HCT116 (cell line): Measurements from ENCODE around the gene ZNF888. TPM values are rescaled to one million over a fixed set of nuclear protein-coding genes. Genes with fewer than 3 reads are reported as not detected.

ENCODE experiments used
- ATAC-seq: fragments of 200-7000 bp; cut with Tn5 transposase; 2 replicates; pipeline ENCODE4 v1.9.1; 2020; ENCODE audit warnings: mild to moderate bottlenecking, moderate library complexity
- BruUV-seq: library from RNA; stranded (reverse); fragments of 400-500 nt; replicated peaks from 2 replicates; lab custom pipeline; 2021; lab: Mats Ljungman, UMichigan
- CTCF ChIA-PET: fragments of 300-600 bp; sonication (Branson Sonifier 250); formaldehyde crosslinking; loops from one replicate; lab custom pipeline; 2021; ENCODE audit warnings: antibody characterized with exemption; lab: Charles Lee
- POLR2A ChIA-PET: fragments of 300-600, 350-600 bp; sonication (Branson Sonifier 250); formaldehyde crosslinking; loops from one replicate; lab custom pipeline; 2021; ENCODE audit warnings: antibody characterized with exemption; lab: Charles Lee
- RAD21 ChIA-PET, 2 experiments: fragments of 300-600 bp; sonication (Branson Sonifier 250); formaldehyde crosslinking; loops; one replicate each; lab custom pipeline; 2023; ENCODE audit warnings: low total read pairs in 2 of 2; ENCODE audit not compliant: uncharacterized antibody in 2 of 2, unreplicated experiment in 2 of 2, low non-redundant PET in 1 of 2; lab: Charles Lee
- DNase-seq: peaks from one replicate; pipeline ENCODE4 v3.0.0-alpha.2; 2010; ENCODE audit warnings: low read depth, low spot score
- H2AFZ ChIP-seq: fragments of 200-600 bp; shearing (Covaris generic), sonication (generic); 2 replicates; pipeline ENCODE4 v1.6.1; 2017; ENCODE audit warnings: low read depth, mixed run types, mixed read lengths, antibody characterized with exemption, low read length; ENCODE audit not compliant: poor library complexity, severe bottlenecking
- H3K27ac ChIP-seq: 2 replicates; pipeline ENCODE4 v1.5.1; 2012; ENCODE audit warnings: low read depth, low read length
- H3K27me3 ChIP-seq: fragments of 200-600 bp; sonication (generic); 2 replicates; pipeline ENCODE4 v1.6.1; 2016; ENCODE audit warnings: mixed run types, low read length, mixed read lengths; ENCODE audit not compliant: insufficient read depth
- H3K36me3 ChIP-seq, 2 experiments: fragments of 200-500 bp in 1 of 2; fragments of 200-600 bp in 1 of 2; sonication (Bioruptor generic) in 1 of 2; sonication (generic) in 1 of 2; 2 replicates each; pipeline versions ENCODE4 v1.5.1 to v1.6.1; 2014 to 2016; ENCODE audit warnings: low read length in 2 of 2, inconsistent platforms in 1 of 2, mixed read lengths in 1 of 2, mixed run types in 1 of 2; ENCODE audit not compliant: insufficient read depth in 2 of 2, control insufficient read depth in 1 of 2
- H3K4me1 ChIP-seq, 2 experiments: fragments of 200-600 bp in 1 of 2; sonication (generic) in 1 of 2; 2 replicates each; pipeline versions ENCODE4 v1.5.1 to v1.6.1; 2012 to 2017; ENCODE audit warnings: low read length in 2 of 2, inconsistent platforms in 1 of 2, mild to moderate bottlenecking in 1 of 2, mixed read lengths in 1 of 2, mixed run types in 1 of 2, moderate library complexity in 1 of 2; ENCODE audit not compliant: insufficient read depth in 2 of 2, control insufficient read depth in 1 of 2
- H3K4me2 ChIP-seq: fragments of 200-600 bp; sonication (generic); 2 replicates; pipeline ENCODE4 v1.6.1; 2017; ENCODE audit warnings: mixed run types, low read length, mixed read lengths
- H3K4me3 ChIP-seq, 2 experiments: fragments of 200-600 bp in 1 of 2; sonication (generic) in 1 of 2; replicated peaks in 1 of 2; 2 replicates each; pipeline ENCODE4 v1.5.1; 2011 to 2016; ENCODE audit warnings: low read length in 2 of 2, control low read depth in 1 of 2, low read depth in 1 of 2, mild to moderate bottlenecking in 1 of 2, mixed read lengths in 1 of 2, mixed run types in 1 of 2
- H3K79me2 ChIP-seq: fragments of 200-600 bp; sonication (generic); 2 replicates; pipeline ENCODE4 v1.6.1; 2017; ENCODE audit warnings: mild to moderate bottlenecking, mixed run types, low read length, moderate library complexity, mixed read lengths; ENCODE audit not compliant: insufficient read depth
- H3K9ac ChIP-seq: fragments of 200-600 bp; sonication (generic); 2 replicates; pipeline ENCODE4 v1.6.1; 2016; ENCODE audit warnings: low read length, mixed read lengths
- H3K9me2 ChIP-seq: fragments of 200-600 bp; sonication (generic), shearing (Covaris generic); 2 replicates; pipeline ENCODE4 v1.6.1; 2017; ENCODE audit warnings: mixed run types, mild to moderate bottlenecking, moderate library complexity; ENCODE audit not compliant: insufficient read depth
- H3K9me3 ChIP-seq, 2 experiments: fragments of 200-500 bp in 1 of 2; fragments of 200-600 bp in 1 of 2; sonication (Bioruptor generic) in 1 of 2; sonication (generic) in 1 of 2; 2 replicates each; pipeline ENCODE4 v1.6.1; 2014 to 2017; ENCODE audit warnings: low read length in 2 of 2, mixed read lengths in 2 of 2, inconsistent platforms in 1 of 2, low read depth in 1 of 2, mild to moderate bottlenecking in 1 of 2, mixed run types in 1 of 2, moderate library complexity in 1 of 2; ENCODE audit not compliant: control insufficient read depth in 1 of 2, insufficient read depth in 1 of 2
- H4K20me1 ChIP-seq: fragments of 200-600 bp; sonication (generic), shearing (Covaris generic); 2 replicates; pipeline ENCODE4 v1.6.1; 2017; ENCODE audit warnings: mixed run types, mild to moderate bottlenecking, moderate library complexity; ENCODE audit not compliant: insufficient read depth
- CBX3 ChIP-seq: IDR thresholded peaks from 2 replicates; pipeline ENCODE4 v1.6.1; 2012; ENCODE audit warnings: low read depth
- CEBPB ChIP-seq: IDR thresholded peaks from 2 replicates; pipeline ENCODE4 v1.6.1; 2012; ENCODE audit warnings: low read depth
- ELF1 ChIP-seq: IDR thresholded peaks from 2 replicates; pipeline ENCODE4 v1.6.1; 2012; ENCODE audit warnings: low read depth, borderline replicate concordance
- EZH2phosphoT487 ChIP-seq: fragments of 200-600 bp; IDR thresholded peaks from 2 replicates; pipeline ENCODE4 v1.6.1; 2018; ENCODE audit warnings: antibody characterized with exemption, borderline replicate concordance
- FOSL1 ChIP-seq: IDR thresholded peaks from 2 replicates; pipeline ENCODE4 v1.6.1; 2012; ENCODE audit warnings: low read depth
- JUND ChIP-seq: IDR thresholded peaks from 2 replicates; pipeline ENCODE4 v1.6.1; 2012
- POLR2AphosphoS5 ChIP-seq: IDR thresholded peaks from 2 replicates; pipeline ENCODE4 v1.6.1; 2011; ENCODE audit warnings: mild to moderate bottlenecking, low read depth, low read length, moderate library complexity
- RAD21 ChIP-seq: IDR thresholded peaks from 2 replicates; pipeline ENCODE4 v1.6.1; 2012; ENCODE audit warnings: low read depth, mild to moderate bottlenecking
- REST ChIP-seq: IDR thresholded peaks from 2 replicates; pipeline ENCODE4 v1.6.1; 2012; ENCODE audit warnings: low read depth
- SIN3A ChIP-seq: IDR thresholded peaks from 2 replicates; pipeline ENCODE4 v1.6.1; 2012; ENCODE audit warnings: low read depth
- SRF ChIP-seq: IDR thresholded peaks from 2 replicates; pipeline ENCODE4 v1.6.1; 2012; ENCODE audit warnings: low read depth
- TCF7L2 ChIP-seq: IDR thresholded peaks from 2 replicates; pipeline ENCODE4 v1.7.0; 2011; ENCODE audit warnings: borderline replicate concordance, inconsistent platforms; ENCODE audit not compliant: insufficient read depth, insufficient read length; ENCODE audit errors: extremely low read depth
- YY1 ChIP-seq: IDR thresholded peaks from 2 replicates; pipeline ENCODE4 v1.6.1; 2011; ENCODE audit warnings: low read length, low read depth, moderate library complexity, mild to moderate bottlenecking; ENCODE audit not compliant: insufficient replicate concordance; ENCODE audit errors: extremely low read depth
- ZFX ChIP-seq: fragments of 450-650 bp; IDR thresholded peaks from 2 replicates; pipeline ENCODE4 v1.6.1; 2017
- ZNF274 ChIP-seq: fragments of 200-500 bp; sonication (Bioruptor generic); IDR thresholded peaks from 2 replicates; pipeline ENCODE4 v1.6.1; 2014; ENCODE audit warnings: mild to moderate bottlenecking, low read depth, low read length, inconsistent platforms
- intact Hi-C: fragments of 100-400 bp; cut with micrococcal nuclease; formaldehyde crosslinking; loops from 2 replicates; pipeline ENCODE4 v1.10.0; 2022
- total RNA-seq: library from RNA; stranded (reverse); gene quantifications from one replicate; pipeline ENCODE4 v1.2.1, GENCODE V29; 2021; ENCODE audit not compliant: unreplicated experiment
- TF ChIP-seq, protein P1 (sequence below): IDR thresholded peaks from 2 replicates; pipeline ENCODE4 v1.6.1; 2011; ENCODE audit warnings: mild to moderate bottlenecking, low read length, moderate library complexity; ENCODE audit not compliant: insufficient replicate concordance; ENCODE audit errors: extremely low read depth
- TF ChIP-seq, protein P2 (sequence below), 3 experiments: fragments of 200-600 bp in 1 of 3; sonication (generic) in 1 of 3; IDR thresholded peaks in 2 of 3; conservative IDR thresholded peaks in 1 of 3; 2 replicates each; pipeline ENCODE4 v1.5.1; 2012 to 2017; ENCODE audit warnings: low read depth in 2 of 3, low read length in 2 of 3, antibody characterized with exemption in 1 of 3, borderline replicate concordance in 1 of 3, control low read depth in 1 of 3, mild to moderate bottlenecking in 1 of 3, mixed read lengths in 1 of 3, mixed run types in 1 of 3, moderate library complexity in 1 of 3; ENCODE audit not compliant: insufficient read depth in 1 of 3

Gene ZNF888
- total RNA-seq, 1 experiment from 2014 or later: 6.4 TPM

DNA sequence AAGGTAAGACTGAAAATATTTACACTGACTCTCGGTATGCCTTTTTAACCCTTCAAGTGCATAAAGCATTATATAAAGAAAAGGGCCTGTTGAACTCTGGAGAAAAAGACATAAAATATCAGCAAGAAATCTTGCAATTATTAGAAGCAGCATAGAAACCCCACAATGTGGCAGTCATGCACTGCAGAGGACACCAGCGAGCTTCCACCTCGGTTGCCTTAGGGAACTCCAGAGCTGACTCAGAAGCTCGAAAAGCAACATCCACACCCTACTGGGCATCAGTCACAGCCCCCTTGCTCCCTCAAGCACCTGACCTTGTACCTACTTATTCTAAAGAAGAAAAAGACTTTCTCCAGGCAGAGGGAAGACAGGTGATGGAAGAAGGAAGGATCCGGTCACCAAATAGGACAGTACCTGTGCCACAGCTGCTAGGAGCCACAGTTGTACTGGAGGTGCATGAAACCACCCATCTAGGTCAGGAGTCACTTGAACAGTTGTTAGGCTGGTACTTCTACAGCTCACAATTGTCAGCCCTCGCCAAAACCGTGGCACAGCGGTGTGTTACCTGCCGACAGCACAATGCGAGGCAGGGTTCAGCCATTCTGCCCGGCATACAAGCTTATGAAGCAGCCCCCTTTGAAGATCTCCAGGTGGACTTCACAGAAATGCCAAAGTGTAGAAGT, 36.5 kb upstream of the ZNF888 start:
- H3K79me2 ChIP-seq: peaks cover 20% of the 10 kb centered on the region; the same call in 1 of the 2 replicates
- CTCF ChIA-PET: no interaction called here
- H2AFZ ChIP-seq: no peak overlapping the region
- POLR2A ChIA-PET: no interaction called here
- no peak overlapping the region for H3K4me3 ChIP-seq
- ATAC-seq (no peak), DNase-seq (no peak)
- H3K4me2 ChIP-seq: no peak overlapping the region
- TF ChIP-seq REST (no peak), CEBPB (no peak), EZH2phosphoT487 (no peak), TCF7L2 (no peak), ELF1 (no peak), SRF (no peak), YY1 (no peak), ZNF274 (no peak), RAD21 (no peak), SIN3A (no peak), ZFX (no peak), FOSL1 (no peak), CBX3 (no peak), POLR2AphosphoS5 (no peak), JUND (no peak)
- TF ChIP-seq, protein P1, sequence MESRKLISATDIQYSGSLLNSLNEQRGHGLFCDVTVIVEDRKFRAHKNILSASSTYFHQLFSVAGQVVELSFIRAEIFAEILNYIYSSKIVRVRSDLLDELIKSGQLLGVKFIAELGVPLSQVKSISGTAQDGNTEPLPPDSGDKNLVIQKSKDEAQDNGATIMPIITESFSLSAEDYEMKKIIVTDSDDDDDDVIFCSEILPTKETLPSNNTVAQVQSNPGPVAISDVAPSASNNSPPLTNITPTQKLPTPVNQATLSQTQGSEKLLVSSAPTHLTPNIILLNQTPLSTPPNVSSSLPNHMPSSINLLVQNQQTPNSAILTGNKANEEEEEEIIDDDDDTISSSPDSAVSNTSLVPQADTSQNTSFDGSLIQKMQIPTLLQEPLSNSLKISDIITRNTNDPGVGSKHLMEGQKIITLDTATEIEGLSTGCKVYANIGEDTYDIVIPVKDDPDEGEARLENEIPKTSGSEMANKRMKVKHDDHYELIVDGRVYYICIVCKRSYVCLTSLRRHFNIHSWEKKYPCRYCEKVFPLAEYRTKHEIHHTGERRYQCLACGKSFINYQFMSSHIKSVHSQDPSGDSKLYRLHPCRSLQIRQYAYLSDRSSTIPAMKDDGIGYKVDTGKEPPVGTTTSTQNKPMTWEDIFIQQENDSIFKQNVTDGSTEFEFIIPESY: no peak
- TF ChIP-seq, protein P2, sequence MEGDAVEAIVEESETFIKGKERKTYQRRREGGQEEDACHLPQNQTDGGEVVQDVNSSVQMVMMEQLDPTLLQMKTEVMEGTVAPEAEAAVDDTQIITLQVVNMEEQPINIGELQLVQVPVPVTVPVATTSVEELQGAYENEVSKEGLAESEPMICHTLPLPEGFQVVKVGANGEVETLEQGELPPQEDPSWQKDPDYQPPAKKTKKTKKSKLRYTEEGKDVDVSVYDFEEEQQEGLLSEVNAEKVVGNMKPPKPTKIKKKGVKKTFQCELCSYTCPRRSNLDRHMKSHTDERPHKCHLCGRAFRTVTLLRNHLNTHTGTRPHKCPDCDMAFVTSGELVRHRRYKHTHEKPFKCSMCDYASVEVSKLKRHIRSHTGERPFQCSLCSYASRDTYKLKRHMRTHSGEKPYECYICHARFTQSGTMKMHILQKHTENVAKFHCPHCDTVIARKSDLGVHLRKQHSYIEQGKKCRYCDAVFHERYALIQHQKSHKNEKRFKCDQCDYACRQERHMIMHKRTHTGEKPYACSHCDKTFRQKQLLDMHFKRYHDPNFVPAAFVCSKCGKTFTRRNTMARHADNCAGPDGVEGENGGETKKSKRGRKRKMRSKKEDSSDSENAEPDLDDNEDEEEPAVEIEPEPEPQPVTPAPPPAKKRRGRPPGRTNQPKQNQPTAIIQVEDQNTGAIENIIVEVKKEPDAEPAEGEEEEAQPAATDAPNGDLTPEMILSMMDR (IDR thresholded peaks at IDR 0.05 in 2 of 3, conservative IDR thresholded peaks at IDR 0.05 in 1 of 3; ENCODE audit: borderline replicate concordance in 1 of 3, insufficient read depth in 1 of 3, low read depth in 2 of 3, low read length in 2 of 3): no peak
- no peak overlapping the region for H3K9ac ChIP-seq
- BruUV-seq: no TSS peak
- no peaks in the 10 kb centered on the region for H3K9me2 ChIP-seq
- H3K9me3 ChIP-seq: peaks cover 26 to 28% of the 10 kb centered on the region in 2 experiments; a peak in 2 of 4 replicates
- RAD21 ChIA-PET: no interaction called here
- H4K20me1 ChIP-seq: no peaks in the 10 kb centered on the region
- peaks cover 0 to 16% of the 10 kb centered on the region in 2 experiments; a peak in 2 of 4 replicates for H3K36me3 ChIP-seq
- intact Hi-C loops: no loop called here
- peaks cover 4 to 13% of the 10 kb centered on the region in 2 experiments for H3K4me1 ChIP-seq
- no peaks in the 10 kb centered on the region for H3K27me3 ChIP-seq
- no peak overlapping the region for H3K27ac ChIP-seq
